ENCODE measurements around the gene DYRK1B. TPM values are rescaled to one million over a fixed set of nuclear protein-coding genes. Genes with fewer than 3 reads are reported as not detected.
A peak's percentile ranks its signal among the peaks of the same experiment; 100 is the strongest.
"Not testable (repeated sequence)": the region's sequence is repeated elsewhere in the genome, so short reads cannot be mapped to it uniquely, and the experiment has no call there.

Gene DYRK1B
- total RNA-seq, result 9.2 and 12.4 TPM in 2 replicates

DNA sequence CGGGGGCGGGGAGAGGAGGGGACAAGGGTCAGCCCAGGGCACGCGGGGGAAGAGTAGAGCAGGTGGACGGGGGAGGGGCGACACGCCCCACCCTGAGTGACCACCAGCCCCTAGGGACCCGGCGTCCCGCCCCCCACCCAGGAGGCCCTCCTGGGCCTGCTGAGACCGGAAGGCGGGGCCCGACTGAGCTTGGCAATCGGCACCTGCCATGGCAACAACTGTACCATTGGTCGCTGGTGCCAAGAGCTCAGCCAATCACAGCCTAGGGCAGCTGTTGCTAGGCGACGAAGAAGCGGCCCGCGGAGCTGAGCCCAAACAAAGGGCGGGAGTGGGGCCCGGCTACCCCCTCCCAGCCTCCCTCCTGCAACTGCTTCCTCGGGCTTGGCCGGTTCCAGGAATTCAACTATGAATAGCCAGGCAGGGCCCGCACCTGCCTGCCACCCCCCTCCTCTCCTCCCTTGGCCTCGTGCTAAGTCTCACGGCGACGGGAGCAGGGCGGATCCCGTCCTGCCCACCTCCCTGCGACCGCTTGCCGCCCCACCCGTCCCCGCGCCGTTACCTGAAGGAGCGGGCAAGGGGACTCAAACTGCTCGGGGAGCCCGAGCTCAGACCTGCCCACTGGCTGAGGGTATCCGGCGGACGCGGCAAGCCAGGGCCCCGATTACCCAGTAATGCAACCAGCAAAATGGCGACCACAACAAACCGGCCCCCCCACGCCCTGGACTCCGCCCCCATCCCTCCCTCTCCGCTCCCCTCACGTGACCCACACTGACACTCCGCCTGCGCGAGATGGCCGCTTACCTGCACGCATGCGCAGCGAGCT lies at the start of gene DYRK1B:
Gene DYRK1B, minus strand, starts transcription at position 699 of the 823 bp plus-strand sequence. CDS start 2,295 bp downstream, outside the sequence.
- peak; percentile 89 for DNase-seq (ENCODE audit: low read depth, low spot score)

DNA sequence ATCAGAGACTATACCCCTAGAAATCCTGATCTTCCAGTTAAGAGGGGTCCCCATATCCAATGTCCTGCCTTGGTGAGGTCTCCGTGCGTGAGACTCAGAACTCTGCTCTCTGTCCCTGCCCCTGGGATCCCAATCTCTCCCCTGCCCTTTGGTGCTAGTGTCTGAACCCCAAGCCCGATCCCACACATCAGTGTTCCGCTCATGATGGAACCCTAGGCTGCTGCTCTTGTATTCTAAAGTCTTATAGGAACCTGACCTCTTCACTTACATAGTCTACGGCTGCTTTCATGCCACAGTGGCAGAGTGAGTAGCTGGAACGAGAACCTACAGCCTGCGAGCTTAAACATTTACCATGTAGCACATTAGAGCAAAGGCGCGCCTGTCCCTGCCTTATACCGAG lies 48.7 kb upstream of the DYRK1B start:
- not testable (repeated sequence) for DNase-seq (ENCODE audit: low read depth, low spot score)

GRCh38 chr19:39881495-39882110 lies 47.6 kb upstream of the DYRK1B start:
- DNase-seq (ENCODE audit: low read depth, low spot score), result not testable (repeated sequence)

- not testable (repeated sequence) for DNase-seq (ENCODE audit: low read depth, low spot score)
Measured at GRCh38 chr19:39880241-39880640, 46.3 kb upstream of the DYRK1B start.

DNA sequence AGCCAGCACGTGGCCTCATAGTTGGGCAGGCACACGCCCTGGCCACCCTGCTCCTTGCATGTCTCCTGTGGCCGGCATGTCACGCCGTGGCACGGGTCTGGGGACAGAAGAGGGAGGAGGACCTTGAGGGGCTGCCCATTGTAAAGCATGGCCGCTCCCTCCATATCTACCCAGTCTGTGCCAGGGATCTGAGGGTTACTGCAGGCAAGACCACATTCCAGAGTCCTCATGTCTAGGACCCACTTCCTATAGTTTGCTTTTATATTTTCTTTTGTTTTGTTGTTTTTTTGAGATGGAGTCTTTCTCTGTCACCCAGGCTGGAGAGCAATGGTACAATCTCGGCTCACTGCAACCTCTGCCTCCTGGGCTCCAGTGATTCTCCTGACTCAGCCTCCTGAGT lies 45.8 kb upstream of the DYRK1B start:
- not testable (repeated sequence) for DNase-seq (ENCODE audit: low read depth, low spot score)

- not testable (repeated sequence) for DNase-seq (ENCODE audit: low read depth, low spot score)
Measured at GRCh38 chr19:39878866-39879265, 44.9 kb upstream of the DYRK1B start.

GRCh38 chr19:39878398-39878797 lies 44.4 kb upstream of the DYRK1B start:
- DNase-seq (ENCODE audit: low read depth, low spot score), result no peak

DNA sequence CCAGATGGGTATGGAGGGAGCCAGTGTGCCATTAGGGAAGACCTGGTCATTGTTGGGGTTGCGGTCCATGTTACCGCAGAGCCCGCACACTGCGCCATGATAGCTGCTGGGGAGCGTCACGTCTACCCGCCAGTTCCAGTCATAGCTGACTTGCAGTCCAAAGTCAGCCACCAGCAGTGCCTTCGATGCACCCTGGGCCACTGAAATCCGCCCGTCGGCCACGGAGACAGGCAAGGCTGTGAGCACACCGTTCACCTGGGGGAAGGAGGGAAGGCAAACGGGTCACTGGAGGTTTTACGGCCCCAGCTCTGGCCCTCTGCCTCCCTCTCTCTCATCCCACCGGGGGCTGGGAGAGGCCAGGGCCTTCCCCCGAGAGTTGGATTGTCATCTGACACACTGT lies 44.0 kb upstream of the DYRK1B start:
- not testable (repeated sequence) for DNase-seq (ENCODE audit: low read depth, low spot score)

DNA sequence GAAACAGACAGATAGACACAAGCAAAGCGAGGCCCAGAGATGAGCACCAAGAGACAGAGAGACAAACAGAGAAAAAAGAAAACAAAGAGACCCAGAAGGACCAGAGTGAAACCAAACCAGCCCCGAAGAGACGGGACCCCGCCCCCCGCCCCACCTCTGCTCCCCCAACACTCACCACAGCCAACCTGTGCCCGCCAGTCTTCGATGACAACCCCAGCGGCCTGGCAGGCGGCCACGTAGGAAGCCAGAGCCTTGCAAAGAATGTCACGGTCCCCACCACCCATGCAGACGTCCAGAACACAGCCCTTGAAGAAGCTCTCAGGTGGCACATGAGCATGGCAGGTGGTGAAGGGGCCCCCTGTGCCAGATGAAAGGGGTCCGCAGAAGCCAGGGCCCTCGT lies 43.5 kb upstream of the DYRK1B start:
- not testable (repeated sequence) for DNase-seq (ENCODE audit: low read depth, low spot score)

DNA sequence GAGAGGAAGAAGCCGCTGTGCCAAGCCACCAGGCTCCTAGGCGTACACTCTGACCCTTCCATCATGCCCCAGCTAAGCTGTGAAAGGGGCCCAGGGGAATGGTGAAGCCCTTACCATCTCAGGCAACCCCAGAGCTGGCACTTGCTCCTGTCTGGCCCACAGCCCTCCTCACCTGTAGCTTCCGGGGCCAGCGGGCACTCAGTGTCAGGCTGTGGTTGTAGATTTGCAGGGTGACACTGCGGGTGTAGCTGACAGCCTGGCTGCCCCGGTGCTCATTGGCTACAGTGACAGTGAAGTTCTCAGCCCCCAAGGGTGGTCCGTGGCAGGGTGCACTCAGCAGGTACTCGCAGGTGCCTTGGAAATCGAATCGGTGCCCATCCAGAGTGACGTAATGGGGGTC lies 42.5 kb upstream of the DYRK1B start:
- not testable (repeated sequence) for DNase-seq (ENCODE audit: low read depth, low spot score)

GRCh38 chr19:39875401-39875864 lies 41.5 kb upstream of the DYRK1B start:
- not testable (repeated sequence) for DNase-seq (ENCODE audit: low read depth, low spot score)

DNA sequence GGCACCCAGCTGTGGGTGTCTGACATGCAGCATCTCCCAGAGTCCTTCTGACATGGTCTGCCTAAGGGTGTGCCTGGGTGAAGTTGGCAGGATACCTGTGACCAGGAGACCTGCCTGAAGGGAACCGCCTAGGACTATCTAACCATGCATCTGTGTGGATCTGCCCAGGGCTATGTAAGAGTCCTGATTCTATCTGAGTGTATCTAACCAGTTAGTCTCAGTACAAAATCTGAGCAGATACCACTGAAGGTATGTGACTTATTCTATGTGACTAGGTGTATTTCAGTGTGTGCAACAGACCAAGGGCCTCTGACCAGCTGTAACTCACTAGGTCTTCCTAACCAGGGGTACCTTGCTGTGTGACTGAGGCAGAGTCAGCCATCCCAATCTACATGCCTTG lies 40.4 kb upstream of the DYRK1B start:
- no peak for DNase-seq (ENCODE audit: low read depth, low spot score)

DNA sequence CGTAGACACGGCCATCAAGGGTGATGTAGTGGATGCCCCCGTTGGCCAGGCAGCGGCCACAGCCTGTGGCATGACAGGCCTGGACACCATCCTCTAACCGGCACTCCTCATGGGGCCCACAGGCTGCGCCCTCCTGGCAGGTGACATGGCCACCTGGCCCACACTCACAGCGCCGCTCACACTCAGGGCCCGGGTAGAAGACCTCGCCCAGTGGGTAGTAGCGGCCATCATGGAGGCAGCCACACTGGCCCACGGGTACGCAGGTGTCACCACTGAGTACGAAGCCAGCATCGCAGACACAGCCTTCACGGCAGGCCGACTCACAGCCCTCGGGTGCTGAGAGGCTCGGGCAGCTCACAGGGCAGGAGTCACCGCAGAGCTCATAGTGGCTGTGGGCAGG lies 39.4 kb upstream of the DYRK1B start:
- no peak for DNase-seq (ENCODE audit: low read depth, low spot score)

DNA sequence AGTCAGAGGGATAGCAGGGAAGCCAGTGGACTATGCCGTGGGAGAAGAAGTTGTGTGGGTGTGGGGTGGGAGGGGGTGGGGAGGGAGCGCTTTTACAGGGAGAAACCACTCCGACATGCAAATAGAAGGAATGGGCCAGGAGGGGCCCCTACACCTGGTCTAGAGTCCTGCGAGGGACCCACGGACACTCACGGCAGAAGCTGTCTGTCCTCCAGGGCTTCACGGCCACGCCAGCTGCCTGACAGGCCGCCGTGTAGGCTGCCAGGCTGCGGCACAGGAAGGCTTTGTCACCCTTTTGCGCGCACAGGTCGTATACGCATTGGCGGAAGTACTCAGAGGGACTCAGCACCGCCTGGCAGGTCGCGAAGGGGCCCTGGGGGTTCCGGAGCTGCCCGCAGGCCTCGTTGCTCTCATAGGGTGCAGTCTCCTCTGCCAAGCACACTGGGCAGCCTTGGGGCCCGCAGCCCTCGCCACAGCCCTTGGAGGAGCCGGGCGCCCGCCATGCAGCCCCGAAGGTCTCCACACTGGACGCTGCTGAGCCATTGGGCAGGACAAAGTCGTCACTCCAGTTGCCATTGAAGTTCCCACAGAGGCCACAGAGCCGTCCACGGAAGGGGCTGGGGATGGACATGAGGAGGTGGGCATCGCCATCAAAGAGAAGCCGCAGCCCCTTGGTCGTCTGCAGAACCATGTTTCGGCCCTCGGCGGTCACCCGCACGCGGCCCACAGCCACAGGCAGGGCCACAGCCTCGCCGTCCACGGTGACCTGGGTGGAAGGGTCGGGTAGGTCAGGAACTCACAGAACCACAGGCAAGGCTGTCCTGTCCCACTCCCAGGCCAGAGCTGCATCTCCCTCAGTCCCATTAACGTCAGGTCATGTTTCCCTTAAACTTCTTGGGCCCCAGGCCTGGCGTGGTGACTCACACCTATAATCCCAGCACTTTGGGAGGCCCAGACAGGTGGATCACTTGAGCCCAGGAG lies 38.2 kb upstream of the DYRK1B start:
- no peak for DNase-seq (ENCODE audit: low read depth, low spot score)

GRCh38 chr19:39871362-39871761 lies 37.4 kb upstream of the DYRK1B start:
- DNase-seq (ENCODE audit: low read depth, low spot score), result no peak

GRCh38 chr19:39870171-39870971 lies 36.4 kb upstream of the DYRK1B start:
- DNase-seq (ENCODE audit: low read depth, low spot score), result no peak

- DNase-seq (ENCODE audit: low read depth, low spot score), result no peak
Measured at GRCh38 chr19:39867952-39868351, 34.0 kb upstream of the DYRK1B start.

DNA sequence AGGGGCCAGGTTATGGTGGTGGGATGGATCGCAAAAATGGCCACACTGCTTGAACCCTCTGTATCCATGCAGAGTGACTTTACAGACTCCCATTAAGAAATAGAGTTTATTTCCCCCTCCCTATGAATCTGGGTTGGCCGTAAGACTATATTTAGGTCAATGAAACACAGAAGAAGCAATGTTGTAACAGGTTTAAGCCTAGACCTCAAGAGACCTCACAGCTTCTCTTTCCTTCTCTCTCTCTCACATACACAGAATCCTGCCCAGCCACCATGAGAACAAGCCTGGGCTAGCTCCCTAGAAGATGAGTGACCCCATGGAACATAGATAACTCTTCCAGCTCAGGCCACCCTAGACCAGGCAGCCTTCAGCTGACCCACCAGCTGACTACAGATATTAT lies 33.2 kb upstream of the DYRK1B start:
- DNase-seq (ENCODE audit: low read depth, low spot score), result no peak

DNA sequence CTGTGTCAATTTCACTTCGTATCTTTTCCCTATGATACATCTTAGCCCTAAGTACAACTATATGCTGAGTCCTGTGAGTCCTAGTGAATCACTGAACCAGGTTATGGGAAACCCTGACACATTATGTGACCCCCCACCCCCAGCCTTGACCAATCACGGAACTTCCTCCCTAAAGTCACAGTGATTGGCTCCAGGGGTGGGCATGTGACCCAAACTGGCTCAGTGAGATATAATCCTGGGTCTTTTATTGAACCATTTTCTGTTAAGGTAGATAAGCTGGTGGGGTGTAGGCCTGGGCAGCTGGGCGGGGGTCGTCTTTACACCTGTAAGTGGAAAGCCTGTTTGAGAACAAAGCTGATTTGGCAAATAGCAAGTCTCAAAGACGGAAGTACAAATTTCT lies 32.0 kb upstream of the DYRK1B start:
- DNase-seq (ENCODE audit: low read depth, low spot score), result no peak

GRCh38 chr19:39865186-39865585 lies 31.2 kb upstream of the DYRK1B start:
- no peak for DNase-seq (ENCODE audit: low read depth, low spot score)

GRCh38 chr19:39864118-39864517 lies 30.2 kb upstream of the DYRK1B start:
- DNase-seq (ENCODE audit: low read depth, low spot score), result no peak

Measured in pulmonary artery endothelial cell (primary cell).